ENCODE measurements around the gene KCTD8.

- no peak for TF ChIP-seq EZH2 (IDR thresholded peaks at IDR 0.05; ENCODE audit: borderline replicate concordance, low read length)
- TF ChIP-seq CTCF (conservative IDR thresholded peaks at IDR 0.05 in 1 of 2, IDR thresholded peaks at IDR 0.05 in 1 of 2; ENCODE audit: extremely low read depth in 1 of 2, insufficient read depth in 1 of 2, low read depth in 1 of 2, low read length in 2 of 2): no peak
Measured at GRCh38 chr4:44319129-44319528, 129.5 kb downstream of the KCTD8 start.

All from mammary epithelial cell (primary cell).